Stomach (tissue), 4 donors: ENCODE results near the gene CD28.

Source experiments
- EP300 ChIP-seq: sonication (generic); formaldehyde crosslinking; IDR thresholded peaks from one replicate; pipeline ENCODE4 v1.6.1; 2017; ENCODE audit warnings: antibody characterized with exemption
- TF ChIP-seq, protein P1 (sequence below), 7 experiments: fragments of 450-650 bp in 4 of 7; fragments of 200-600 bp in 3 of 7; sonication (generic) in 3 of 7; IDR thresholded peaks; one replicate each; pipeline ENCODE4 v1.5.1; 2016 to 2019; ENCODE audit warnings: antibody characterized with exemption in 7 of 7, control low read depth in 2 of 7, mild to moderate bottlenecking in 1 of 7

DNA sequence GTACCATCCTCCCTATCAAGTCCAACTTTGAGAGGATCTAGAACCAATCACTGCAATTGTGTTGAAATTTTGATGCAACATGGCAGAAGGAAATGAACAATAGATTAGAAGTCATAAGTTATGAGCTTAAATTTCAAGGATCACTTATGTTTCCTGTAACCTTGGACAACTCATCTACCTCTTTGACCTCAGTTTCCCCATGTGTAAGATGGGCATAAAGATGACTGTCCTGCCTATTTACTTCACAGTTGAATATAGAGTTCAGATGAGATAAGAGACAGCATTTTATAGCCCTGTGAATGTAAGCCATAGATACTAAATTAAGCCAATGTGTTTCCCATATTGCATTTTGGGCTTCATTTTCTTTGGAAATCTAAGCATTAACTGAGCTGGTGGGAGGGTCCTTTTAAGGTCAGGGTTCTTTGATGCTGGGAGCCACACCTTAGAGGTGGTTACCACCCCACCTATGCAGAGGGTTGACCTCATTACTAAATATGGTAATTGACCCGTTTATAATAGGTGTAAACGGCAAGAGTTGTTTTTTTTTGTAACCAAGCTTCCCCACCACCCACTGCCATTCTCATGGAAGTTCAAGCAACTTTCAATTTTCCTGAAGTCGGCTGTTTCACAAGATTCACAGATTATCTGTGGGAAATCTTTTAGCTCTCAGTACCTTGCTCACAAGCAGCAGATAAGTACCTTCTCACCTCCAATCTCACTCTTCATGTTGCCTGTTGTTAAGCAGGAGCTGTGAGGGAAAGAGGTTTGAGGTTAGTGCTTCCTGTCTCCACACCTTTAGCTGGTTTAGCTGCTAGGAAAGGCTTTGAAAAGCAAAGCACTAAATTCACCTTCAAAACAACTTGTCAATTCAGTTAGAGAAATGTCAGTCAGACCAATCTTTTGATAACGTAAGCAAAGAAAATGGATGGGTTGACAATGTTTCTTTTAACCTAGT, 13.3 kb downstream of the CD28 start:
- TF ChIP-seq, protein P1, sequence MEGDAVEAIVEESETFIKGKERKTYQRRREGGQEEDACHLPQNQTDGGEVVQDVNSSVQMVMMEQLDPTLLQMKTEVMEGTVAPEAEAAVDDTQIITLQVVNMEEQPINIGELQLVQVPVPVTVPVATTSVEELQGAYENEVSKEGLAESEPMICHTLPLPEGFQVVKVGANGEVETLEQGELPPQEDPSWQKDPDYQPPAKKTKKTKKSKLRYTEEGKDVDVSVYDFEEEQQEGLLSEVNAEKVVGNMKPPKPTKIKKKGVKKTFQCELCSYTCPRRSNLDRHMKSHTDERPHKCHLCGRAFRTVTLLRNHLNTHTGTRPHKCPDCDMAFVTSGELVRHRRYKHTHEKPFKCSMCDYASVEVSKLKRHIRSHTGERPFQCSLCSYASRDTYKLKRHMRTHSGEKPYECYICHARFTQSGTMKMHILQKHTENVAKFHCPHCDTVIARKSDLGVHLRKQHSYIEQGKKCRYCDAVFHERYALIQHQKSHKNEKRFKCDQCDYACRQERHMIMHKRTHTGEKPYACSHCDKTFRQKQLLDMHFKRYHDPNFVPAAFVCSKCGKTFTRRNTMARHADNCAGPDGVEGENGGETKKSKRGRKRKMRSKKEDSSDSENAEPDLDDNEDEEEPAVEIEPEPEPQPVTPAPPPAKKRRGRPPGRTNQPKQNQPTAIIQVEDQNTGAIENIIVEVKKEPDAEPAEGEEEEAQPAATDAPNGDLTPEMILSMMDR (IDR thresholded peaks at IDR 0.05), result no peak
- TF ChIP-seq EP300, result no peak
